ENCODE measurements around the gene CATSPER1. TPM values are rescaled to one million over a fixed set of nuclear protein-coding genes. Genes with fewer than 3 reads are reported as not detected.
A peak's percentile ranks its signal among the peaks of the same experiment; 100 is the strongest.

CATSPER1 gene
- polyA plus RNA-seq, 1 of the 3 experiments (the other 2 are of a cell fraction) = 2.2 TPM

DNA sequence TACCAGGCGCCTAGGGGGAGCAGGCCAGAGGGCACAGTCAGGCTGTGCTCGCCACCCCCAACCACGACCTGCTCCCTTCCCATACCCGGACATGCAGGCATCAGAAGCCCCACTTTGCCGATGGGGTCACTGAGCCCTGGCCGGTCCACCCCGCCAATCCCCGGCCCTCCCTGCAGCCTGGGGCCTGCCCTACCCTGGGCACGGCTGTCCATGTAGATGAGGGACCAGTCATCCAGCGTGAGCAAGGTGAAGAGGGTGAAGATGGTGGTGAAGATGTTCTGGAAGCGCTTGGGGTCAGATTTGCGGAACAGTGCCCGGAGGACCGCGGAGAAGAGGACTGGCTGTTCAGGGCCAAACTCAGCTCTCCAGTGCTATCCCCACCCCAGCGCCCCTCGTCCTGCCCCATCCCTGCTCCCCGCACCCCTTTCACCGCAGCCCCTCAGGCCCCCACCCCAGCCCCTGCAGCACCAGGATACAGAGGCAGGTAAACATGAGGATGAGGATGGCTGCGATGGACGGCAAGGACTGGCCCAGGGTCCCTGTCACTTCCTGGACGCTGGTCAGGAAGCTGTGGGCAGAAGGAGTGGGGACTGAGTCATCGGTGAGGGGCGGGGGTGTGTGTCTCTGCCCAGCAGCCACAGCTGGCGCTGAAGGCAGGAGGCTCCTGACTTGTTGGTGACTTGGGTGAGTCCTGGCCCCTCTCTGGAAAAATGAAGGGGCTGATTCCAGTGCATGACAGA is 5.5 kb downstream of the CATSPER1 start (continued):
- TF ChIP-seq RFX5 (IDR thresholded peaks at IDR 0.05; ENCODE audit: low read length) = no peak
- no peak for TF ChIP-seq GABPA (IDR thresholded peaks at IDR 0.05; ENCODE audit: low read depth)
- TF ChIP-seq NFIC (IDR thresholded peaks at IDR 0.05; ENCODE audit: borderline replicate concordance) = peak; percentile 21; the same call in 1 of the 2 replicates
- no peak for TF ChIP-seq YY1 (IDR thresholded peaks at IDR 0.05; ENCODE audit: low read depth)
- peak; percentile 68; the same call in 1 of the 2 replicates for TF ChIP-seq SIN3A (IDR thresholded peaks at IDR 0.05; ENCODE audit: borderline replicate concordance, low read depth, low read length)
- TF ChIP-seq, protein P1, sequence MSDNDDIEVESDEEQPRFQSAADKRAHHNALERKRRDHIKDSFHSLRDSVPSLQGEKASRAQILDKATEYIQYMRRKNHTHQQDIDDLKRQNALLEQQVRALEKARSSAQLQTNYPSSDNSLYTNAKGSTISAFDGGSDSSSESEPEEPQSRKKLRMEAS (IDR thresholded peaks at IDR 0.05; ENCODE audit: low read depth) = peak; percentile 65; the same call in 1 of the 2 replicates
- TF ChIP-seq CHD2 (IDR thresholded peaks at IDR 0.05; ENCODE audit: low read length, partially characterized antibody) = no peak
- no peak for TF ChIP-seq SMC3 (IDR thresholded peaks at IDR 0.05; ENCODE audit: low read depth, low read length)
- TF ChIP-seq TCF12 (IDR thresholded peaks at IDR 0.05) = peak; percentile 70
- TF ChIP-seq, protein P2, sequence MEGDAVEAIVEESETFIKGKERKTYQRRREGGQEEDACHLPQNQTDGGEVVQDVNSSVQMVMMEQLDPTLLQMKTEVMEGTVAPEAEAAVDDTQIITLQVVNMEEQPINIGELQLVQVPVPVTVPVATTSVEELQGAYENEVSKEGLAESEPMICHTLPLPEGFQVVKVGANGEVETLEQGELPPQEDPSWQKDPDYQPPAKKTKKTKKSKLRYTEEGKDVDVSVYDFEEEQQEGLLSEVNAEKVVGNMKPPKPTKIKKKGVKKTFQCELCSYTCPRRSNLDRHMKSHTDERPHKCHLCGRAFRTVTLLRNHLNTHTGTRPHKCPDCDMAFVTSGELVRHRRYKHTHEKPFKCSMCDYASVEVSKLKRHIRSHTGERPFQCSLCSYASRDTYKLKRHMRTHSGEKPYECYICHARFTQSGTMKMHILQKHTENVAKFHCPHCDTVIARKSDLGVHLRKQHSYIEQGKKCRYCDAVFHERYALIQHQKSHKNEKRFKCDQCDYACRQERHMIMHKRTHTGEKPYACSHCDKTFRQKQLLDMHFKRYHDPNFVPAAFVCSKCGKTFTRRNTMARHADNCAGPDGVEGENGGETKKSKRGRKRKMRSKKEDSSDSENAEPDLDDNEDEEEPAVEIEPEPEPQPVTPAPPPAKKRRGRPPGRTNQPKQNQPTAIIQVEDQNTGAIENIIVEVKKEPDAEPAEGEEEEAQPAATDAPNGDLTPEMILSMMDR (IDR thresholded peaks at IDR 0.05) = no peak

DNA sequence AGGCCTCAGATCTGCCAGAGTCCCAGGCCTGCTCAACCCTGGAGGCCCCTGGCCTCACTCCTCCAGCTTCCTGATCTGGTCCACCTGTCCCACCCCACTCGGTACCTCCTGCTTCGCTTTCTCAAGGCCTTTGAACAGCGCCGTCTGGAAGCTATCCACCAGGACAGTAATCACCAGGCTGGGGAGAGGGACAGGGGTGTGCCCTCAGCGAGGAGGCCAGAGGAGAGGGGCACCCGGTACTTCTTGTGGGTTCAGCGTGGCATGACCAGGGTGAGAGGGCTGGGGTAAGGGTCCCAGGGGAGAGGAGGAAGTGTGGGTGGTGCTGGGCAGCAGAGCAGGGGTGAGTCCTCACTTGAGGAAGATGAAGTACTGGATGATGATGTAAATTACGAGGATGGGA is 6.1 kb downstream of the CATSPER1 start:
- WGBS (ENCODE audit: low lambda C conversion rate) = 85% methylated on average over 8 of the region's 8 CpGs
- TF ChIP-seq POLR2AphosphoS5 (IDR thresholded peaks at IDR 0.05; ENCODE audit: low read depth, low read length) (no peak), GATA2 (CRISPR knock-in tag; IDR thresholded peaks at IDR 0.05) (no peak), SIN3A (IDR thresholded peaks at IDR 0.05; ENCODE audit: borderline replicate concordance, low read depth, low read length) (no peak)
- TF ChIP-seq, protein P3, sequence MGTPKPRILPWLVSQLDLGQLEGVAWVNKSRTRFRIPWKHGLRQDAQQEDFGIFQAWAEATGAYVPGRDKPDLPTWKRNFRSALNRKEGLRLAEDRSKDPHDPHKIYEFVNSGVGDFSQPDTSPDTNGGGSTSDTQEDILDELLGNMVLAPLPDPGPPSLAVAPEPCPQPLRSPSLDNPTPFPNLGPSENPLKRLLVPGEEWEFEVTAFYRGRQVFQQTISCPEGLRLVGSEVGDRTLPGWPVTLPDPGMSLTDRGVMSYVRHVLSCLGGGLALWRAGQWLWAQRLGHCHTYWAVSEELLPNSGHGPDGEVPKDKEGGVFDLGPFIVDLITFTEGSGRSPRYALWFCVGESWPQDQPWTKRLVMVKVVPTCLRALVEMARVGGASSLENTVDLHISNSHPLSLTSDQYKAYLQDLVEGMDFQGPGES (IDR thresholded peaks at IDR 0.05; ENCODE audit: low read depth, low read length) = no peak
- peaks cover 38% of the 10 kb centered on the region; the same call in 1 of the 2 replicates for H3K79me2 ChIP-seq (ENCODE audit: insufficient read depth)
- H3K9ac ChIP-seq = no peak overlapping the region
- DNase-seq = no peak
- no peak overlapping the region for H3K4me3 ChIP-seq (ENCODE audit: low read depth in 2 of 2, low read length in 1 of 2)
- peaks cover 18% of the 10 kb centered on the region for H3F3A ChIP-seq (replicated peaks; ENCODE audit: insufficient read depth)
- peak overlapping the region in 1 of 2 experiments; percentile 63; a peak in 2 of 4 replicates for H3K27ac ChIP-seq (ENCODE audit: low read depth in 2 of 2, low read length in 1 of 2)
- ChIA-PET POLR2A (interaction anchor here (0.5 kb wide), 1 partner anchor 142 kb away, joined by 3 read pairs; no protein-coding TSS in a partner anchor), CTCF (interaction anchor here (0.5 to 1.2 kb wide), 4 partner anchors 32 to 427 kb away, joined by 3 to 5 read pairs (median 4); no protein-coding TSS in a partner anchor)
- no peaks in the 10 kb centered on the region for H3K27me3 ChIP-seq (ENCODE audit: insufficient read depth)
- no peaks in the 10 kb centered on the region for H3K9me2 ChIP-seq
- H3K9me3 ChIP-seq = no peaks in the 10 kb centered on the region
- no peaks in the 10 kb centered on the region for H3K36me3 ChIP-seq (replicated peaks in 1 of 2; ENCODE audit: control insufficient read depth in 1 of 2, insufficient read depth in 2 of 2, low read length in 1 of 2)
- no peak overlapping the region for H2AFZ ChIP-seq (ENCODE audit: low read depth)
- peaks cover 12 to 37% of the 10 kb centered on the region in 2 experiments; a peak in 3 of 4 replicates for H3K4me1 ChIP-seq (ENCODE audit: control insufficient read depth in 1 of 2, insufficient read depth in 2 of 2, low read depth in 1 of 2, low read length in 1 of 2)
- H4K20me1 ChIP-seq (ENCODE audit: insufficient read depth) = no peaks in the 10 kb centered on the region
- peak overlapping the region; percentile 67; the same call in 1 of the 2 replicates for H3K4me2 ChIP-seq

Measured in SK-N-SH (cell line).